NB4 (cell line): ENCODE data around the gene AUP1.

Experiments used
- DNase-seq: peaks from one replicate; pipeline ENCODE4 v3.0.0; 2010; ENCODE audit warnings: low read depth
- H3K4me3 ChIP-seq: one replicate; pipeline ENCODE4 v1.5.1; 2011; ENCODE audit warnings: mild to moderate bottlenecking, low read depth, low read length, moderate library complexity
- CTCF ChIP-seq: IDR thresholded peaks from one replicate; pipeline ENCODE4 v1.5.1; 2012; ENCODE audit warnings: low read depth, low read length
- MAX ChIP-seq: IDR thresholded peaks from 2 replicates; pipeline ENCODE4 v1.6.1; 2011; ENCODE audit warnings: low read depth, low read length
- MYC ChIP-seq: IDR thresholded peaks from 2 replicates; pipeline ENCODE4 v1.6.1; 2011; ENCODE audit warnings: low read depth, low read length
- POLR2A ChIP-seq: IDR thresholded peaks from 2 replicates; pipeline ENCODE4 v1.6.1; 2011; ENCODE audit warnings: mild to moderate bottlenecking; ENCODE audit not compliant: insufficient read length; ENCODE audit errors: extremely low read depth

Gene AUP1

GRCh38 chr2:74516650-74517049 lies 12.9 kb downstream of the AUP1 start:
- TF ChIP-seq CTCF (no peak), MAX (no peak), POLR2A (no peak), MYC (no peak)
- H3K4me3 ChIP-seq = no peak overlapping the region
- DNase-seq = no peak

GRCh38 chr2:74515981-74516633 lies 13.4 kb downstream of the AUP1 start:
- no peak overlapping the region for H3K4me3 ChIP-seq
- DNase-seq = no peak
- TF ChIP-seq MYC (no peak), CTCF (no peak), MAX (no peak), POLR2A (no peak)

GRCh38 chr2:74515271-74515980 lies 14.1 kb downstream of the AUP1 start:
- H3K4me3 ChIP-seq = no peak overlapping the region
- TF ChIP-seq POLR2A (no peak), MAX (no peak), CTCF (no peak), MYC (no peak)
- DNase-seq = no peak

- TF ChIP-seq POLR2A (no peak), CTCF (no peak), MYC (no peak), MAX (no peak)
- no peak within 1 kb of the TSS for H3K4me3 ChIP-seq
- peak; percentile 53 for DNase-seq
Observed at GRCh38 chr2:74514368-74515270, 14.9 kb downstream of the AUP1 start, which contains the start of gene TLX2. TSS of gene TLX2 (plus strand) at chr2:74514450. CDS start at chr2:74514807, 357 bp downstream.

GRCh38 chr2:74513605-74514367 lies 15.7 kb downstream of the AUP1 start:
- no peak for DNase-seq
- H3K4me3 ChIP-seq = no peak overlapping the region
- TF ChIP-seq POLR2A = no peak
- no peak for TF ChIP-seq MYC
- TF ChIP-seq MAX = no peak
- no peak for TF ChIP-seq CTCF
